Measurements from ENCODE around the gene PLXNB1.

- TF ChIP-seq CTCF (IDR thresholded peaks at IDR 0.05; ENCODE audit: low read depth, low read length) (no peak), MYC (IDR thresholded peaks at IDR 0.05; ENCODE audit: low read depth, low read length) (no peak)
These were observed 5.3 kb upstream of the PLXNB1 start for GRCh38 chr3:48435223-48435595.
